ENCODE measurements around the gene SEL1L3.

DNA sequence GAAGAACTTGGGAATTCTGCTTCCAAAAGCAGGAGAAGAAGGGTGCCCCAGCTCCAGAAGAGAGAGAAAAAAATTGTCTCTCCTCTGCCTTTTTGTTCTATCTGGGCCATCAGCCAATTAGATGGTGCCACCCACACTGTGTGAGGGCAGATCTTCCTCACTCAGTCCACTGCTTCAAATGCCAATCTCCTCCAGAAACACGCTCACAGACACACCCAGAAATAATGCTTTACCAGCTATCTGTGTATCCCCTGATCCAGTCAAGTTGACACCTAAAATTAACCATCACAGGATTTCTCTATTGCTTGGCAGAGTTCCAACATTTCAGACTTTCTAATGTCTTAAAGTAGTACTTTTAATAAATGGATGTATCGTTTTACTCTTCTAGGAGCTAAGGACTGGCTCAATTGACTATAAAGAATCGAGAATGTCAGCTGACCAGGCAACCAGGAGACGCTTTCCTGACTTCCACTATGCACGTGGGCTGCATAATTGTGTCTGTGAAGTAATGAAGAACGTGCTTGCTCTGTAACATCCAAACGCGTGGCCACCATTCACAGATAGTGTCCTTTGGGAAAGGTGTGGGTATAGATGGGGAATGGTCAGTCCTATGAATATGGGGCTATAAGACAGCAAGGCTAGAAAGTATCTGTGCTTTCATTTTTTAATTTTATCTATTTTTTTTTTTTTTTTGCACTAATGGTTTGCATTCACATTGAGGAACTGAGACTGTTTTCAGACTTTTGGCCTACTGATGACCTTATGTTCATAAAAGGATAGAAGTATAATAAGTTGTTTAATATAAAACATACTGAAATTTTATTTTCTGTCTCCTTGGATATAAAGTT, 41.3 kb upstream of the SEL1L3 start:
- TF ChIP-seq, protein P1, sequence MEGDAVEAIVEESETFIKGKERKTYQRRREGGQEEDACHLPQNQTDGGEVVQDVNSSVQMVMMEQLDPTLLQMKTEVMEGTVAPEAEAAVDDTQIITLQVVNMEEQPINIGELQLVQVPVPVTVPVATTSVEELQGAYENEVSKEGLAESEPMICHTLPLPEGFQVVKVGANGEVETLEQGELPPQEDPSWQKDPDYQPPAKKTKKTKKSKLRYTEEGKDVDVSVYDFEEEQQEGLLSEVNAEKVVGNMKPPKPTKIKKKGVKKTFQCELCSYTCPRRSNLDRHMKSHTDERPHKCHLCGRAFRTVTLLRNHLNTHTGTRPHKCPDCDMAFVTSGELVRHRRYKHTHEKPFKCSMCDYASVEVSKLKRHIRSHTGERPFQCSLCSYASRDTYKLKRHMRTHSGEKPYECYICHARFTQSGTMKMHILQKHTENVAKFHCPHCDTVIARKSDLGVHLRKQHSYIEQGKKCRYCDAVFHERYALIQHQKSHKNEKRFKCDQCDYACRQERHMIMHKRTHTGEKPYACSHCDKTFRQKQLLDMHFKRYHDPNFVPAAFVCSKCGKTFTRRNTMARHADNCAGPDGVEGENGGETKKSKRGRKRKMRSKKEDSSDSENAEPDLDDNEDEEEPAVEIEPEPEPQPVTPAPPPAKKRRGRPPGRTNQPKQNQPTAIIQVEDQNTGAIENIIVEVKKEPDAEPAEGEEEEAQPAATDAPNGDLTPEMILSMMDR (IDR thresholded peaks at IDR 0.05; ENCODE audit: insufficient read depth, low read depth, low read length) = no peak
- no peak for TF ChIP-seq EZH2 (IDR thresholded peaks at IDR 0.05; ENCODE audit: insufficient read depth, low read length)

Data from astrocyte (in vitro differentiated cells and primary cell).